Activated T-cell treated with anti-CD3 and anti-CD28 coated beads, Interleukin-2, amount 50 U/mL, for 4 hours (primary cell): Measurements from ENCODE around the gene NUTF2. TPM values are rescaled to one million over a fixed set of nuclear protein-coding genes. Genes with fewer than 3 reads are reported as not detected.

Experiments used
- total RNA-seq, 3 donors: library from RNA; stranded (reverse); gene quantifications; one replicate each; pipeline ENCODE4 v1.2.1, GENCODE V29; 2021

Gene NUTF2
- total RNA-seq, 3 donors from 2014 or later: 170 to 182 (median 182) TPM

Other genes with a start within 250 kb of the NUTF2 start
- gene CARMIL2, start 201.8 kb upstream of the NUTF2 start, total RNA-seq: 100 to 1,000 TPM; 204 to 221 (median 207) TPM
- 10 to 100 TPM; 87.5 to 89.7 (median 89.4) TPM for gene ACD, start 186.7 kb upstream of the NUTF2 start, total RNA-seq
- 10 to 100 TPM; 12.0 to 12.5 (median 12.5) TPM for gene PARD6A, start 186.0 kb upstream of the NUTF2 start, total RNA-seq
- 10 to 100 TPM; 13.9 to 16.7 (median 14.1) TPM for gene ENKD1, start 180.2 kb upstream of the NUTF2 start, total RNA-seq
- gene C16orf86, start 180.1 kb upstream of the NUTF2 start, total RNA-seq: under 1 TPM; 0.35 to 0.63 (median 0.46) TPM
- 10 to 100 TPM; 17.3 to 22.0 (median 20.2) TPM for gene GFOD2, start 127.6 kb upstream of the NUTF2 start, total RNA-seq
- 10 to 100 TPM; 17.2 to 17.9 (median 17.8) TPM for gene RANBP10, start 40.4 kb upstream of the NUTF2 start, total RNA-seq
- 1 to 10 TPM in 2 of 3 donors, under 1 TPM in 1; 0.79 to 1.4 (median 1.3) TPM for gene TSNAXIP1, start 40.0 kb upstream of the NUTF2 start, total RNA-seq
- 10 to 100 TPM; 42.1 to 51.4 (median 43.1) TPM for gene THAP11, start 4.6 kb upstream of the NUTF2 start, total RNA-seq
- 10 to 100 TPM; 40.4 to 52.0 (median 46.3) TPM for gene CENPT, start 760 bp downstream of the NUTF2 start, total RNA-seq
- 100 to 1,000 TPM; 114 to 124 (median 120) TPM for gene EDC4, start 26.1 kb downstream of the NUTF2 start, total RNA-seq
- not detected for gene NRN1L, start 38.0 kb downstream of the NUTF2 start, total RNA-seq
- gene PSKH1, start 46.3 kb downstream of the NUTF2 start, total RNA-seq: 10 to 100 TPM; 10.4 to 14.6 (median 10.9) TPM
- 10 to 100 TPM in 1 of 3 donors, 1 to 10 TPM in 2; 7.8 to 10.4 (median 8.8) TPM for gene CTRL, start 84.9 kb downstream of the NUTF2 start, total RNA-seq
- 100 to 1,000 TPM; 223 to 262 (median 249) TPM for gene PSMB10, start 89.9 kb downstream of the NUTF2 start, total RNA-seq
- 1 to 10 TPM; 8.0 to 9.1 (median 8.1) TPM for gene LCAT, start 97.2 kb downstream of the NUTF2 start, total RNA-seq
- gene SLC12A4, start 121.7 kb downstream of the NUTF2 start, total RNA-seq: 10 to 100 TPM; 18.5 to 20.5 (median 19.6) TPM
- gene DPEP3, start 133.6 kb downstream of the NUTF2 start, total RNA-seq: under 1 TPM in 2 of 3 donors, not detected in 1; 0.11 to 0.33 TPM
- under 1 TPM; 0.47 to 0.81 (median 0.71) TPM for gene DPEP2, start 152.6 kb downstream of the NUTF2 start, total RNA-seq
- not detected for gene DPEP2NB, start 169.0 kb downstream of the NUTF2 start, total RNA-seq
- gene DDX28, start 176.3 kb downstream of the NUTF2 start, total RNA-seq: 10 to 100 TPM; 34.9 to 40.3 (median 39.1) TPM
- gene DUS2, start 176.4 kb downstream of the NUTF2 start, total RNA-seq: 10 to 100 TPM; 35.9 to 37.4 (median 37.1) TPM
- gene NFATC3, start 238.4 kb downstream of the NUTF2 start, total RNA-seq: 10 to 100 TPM; 64.8 to 72.3 (median 65.3) TPM